BJ (cell line): ENCODE measurements around the gene ROBO4. TPM values are rescaled to one million over a fixed set of nuclear protein-coding genes. Genes with fewer than 3 reads are reported as not detected.

Source experiments
- CTCF ChIA-PET: fragments of 350-600 bp; formaldehyde crosslinking; extraction: SDS; loops from one replicate; lab custom pipeline; 2021; ENCODE audit warnings: antibody characterized with exemption, inconsistent platforms; lab: Yijun Ruan, JAX
- POLR2A ChIA-PET: fragments of 300-600 bp; sonication (Branson Sonifier 250); formaldehyde crosslinking; extraction: SDS; loops from one replicate; lab custom pipeline; 2021; ENCODE audit warnings: antibody characterized with exemption; lab: Charles Lee
- DNase-seq: peaks from one replicate; pipeline ENCODE4 v3.0.0-alpha.2; 2011; ENCODE audit warnings: low read depth
- H3K27me3 ChIP-seq: 2 replicates; pipeline ENCODE4 v1.6.0; 2011; ENCODE audit warnings: low read length; ENCODE audit not compliant: control insufficient read depth, insufficient read depth
- H3K36me3 ChIP-seq: 2 replicates; pipeline ENCODE4 v1.5.1; 2011; ENCODE audit warnings: low read length; ENCODE audit not compliant: control insufficient read depth, insufficient read depth
- H3K4me3 ChIP-seq: 2 replicates; pipeline ENCODE4 v1.5.1; 2011; ENCODE audit warnings: low read depth, mild to moderate bottlenecking, control low read depth, low read length
- CTCF ChIP-seq: IDR thresholded peaks from 2 replicates; pipeline ENCODE4 v1.5.1; 2011; ENCODE audit warnings: low read depth, mild to moderate bottlenecking, control low read depth, inconsistent platforms, low read length, moderate library complexity; ENCODE audit not compliant: insufficient read depth
- polyA plus RNA-seq: library from polyadenylated mRNA; depleted of rRNA; stranded (reverse); fragments of >200 nt; gene quantifications from 2 replicates; pipeline ENCODE4 v1.2.3, GENCODE V29; 2011

ROBO4 gene
- polyA plus RNA-seq, 1 experiment: 0.26 TPM

DNA sequence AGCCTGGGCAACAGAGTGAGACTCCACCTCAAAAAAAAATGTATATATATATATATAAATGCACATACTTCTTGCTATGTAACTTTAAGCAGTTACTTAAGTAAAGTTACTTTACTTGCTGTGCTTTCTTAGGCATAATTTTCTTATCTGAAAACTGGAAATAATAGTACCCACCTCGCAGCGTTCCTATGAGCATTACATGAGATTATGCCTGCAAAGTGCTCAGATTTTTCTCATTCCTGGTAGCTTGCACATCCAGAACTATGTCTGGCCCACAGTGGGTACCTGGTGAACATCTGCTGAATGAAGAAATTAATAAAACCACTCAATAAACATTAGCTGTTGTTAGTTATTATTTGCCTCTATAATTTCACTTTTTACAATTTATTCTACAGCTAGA is 38.5 kb downstream of the ROBO4 start:
- TF ChIP-seq CTCF: no peak
- no peak for DNase-seq
- ChIA-PET POLR2A (no interaction called here), CTCF (interaction anchor here (1.1 to 3.1 kb wide), 4 partner anchors 8 to 21 kb away, joined by 4 to 11 read pairs (median 6); no protein-coding TSS in a partner anchor)
- Histone ChIP-seq H3K27me3 (peaks cover 30% of the 10 kb centered on the region), H3K36me3 (no peaks in the 10 kb centered on the region), H3K4me3 (no peak overlapping the region)

- ChIA-PET CTCF (interaction anchor here (1.1 to 1.3 kb wide), 3 partner anchors 8 to 23 kb away, joined by 4 to 6 read pairs (median 4); no protein-coding TSS in a partner anchor), POLR2A (no interaction called here)
- Histone ChIP-seq H3K27me3 (peaks cover 58% of the 10 kb centered on the region), H3K4me3 (no peak overlapping the region), H3K36me3 (no peaks in the 10 kb centered on the region)
- TF ChIP-seq CTCF: no peak
- no peak for DNase-seq
These were observed 51.5 kb downstream of the ROBO4 start for GRCh38 chr11:124846070-124846673.

DNA sequence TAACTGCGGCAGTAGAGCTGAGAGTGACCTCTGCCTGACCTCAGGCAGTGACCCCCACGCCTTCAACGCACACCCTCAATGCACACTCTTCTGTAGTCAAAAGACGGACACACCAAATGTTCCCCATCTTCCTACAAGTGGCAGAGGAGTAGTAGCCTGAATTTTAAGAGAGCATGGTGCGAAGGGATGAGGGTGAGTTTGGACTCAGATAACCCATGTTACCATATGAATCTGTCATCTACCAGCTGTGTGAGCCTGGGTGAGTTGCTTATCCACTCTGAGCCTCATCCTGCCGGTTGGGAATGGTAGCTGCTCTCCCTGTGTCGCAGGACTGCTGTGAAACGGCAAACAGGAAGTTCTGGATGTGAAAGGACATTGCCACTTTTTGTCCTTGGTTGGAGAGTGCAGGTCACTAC is 53.0 kb downstream of the ROBO4 start:
- no peak for TF ChIP-seq CTCF
- CTCF ChIA-PET: interaction anchor here (0.8 to 3.4 kb wide), 5 partner anchors 8 to 200 kb away, joined by 3 to 21 read pairs (median 4); partner anchors contain the start of gene ROBO3
- H3K27me3 ChIP-seq: peaks cover 64% of the 10 kb centered on the region
- POLR2A ChIA-PET: no interaction called here
- H3K4me3 ChIP-seq: no peak overlapping the region
- H3K36me3 ChIP-seq: no peaks in the 10 kb centered on the region
- no peak for DNase-seq

DNA sequence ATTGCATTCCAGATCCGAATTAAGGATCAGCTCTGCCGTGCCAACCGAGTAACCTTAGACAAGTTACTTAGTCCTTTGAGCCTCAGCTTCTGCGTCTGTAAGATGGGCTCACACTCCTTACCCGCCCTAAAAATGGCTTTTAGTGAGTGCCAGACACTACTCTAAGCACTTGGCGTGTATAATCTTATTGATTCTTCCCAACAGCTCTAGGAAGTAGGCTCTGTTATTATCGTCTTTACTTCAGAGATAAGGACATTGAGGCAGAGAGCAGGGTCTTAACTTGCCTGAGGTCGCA is 54.1 kb downstream of the ROBO4 start:
- POLR2A ChIA-PET: no interaction called here
- no peak overlapping the region for H3K4me3 ChIP-seq
- TF ChIP-seq CTCF: no peak
- H3K36me3 ChIP-seq: no peaks in the 10 kb centered on the region
- CTCF ChIA-PET: interaction anchor here (1.2 to 3.4 kb wide), 2 partner anchors 23 to 86 kb away, joined by 3 to 21 read pairs; partner anchors contain the start of gene ROBO3
- DNase-seq: no peak
- peaks cover 71% of the 10 kb centered on the region for H3K27me3 ChIP-seq

GRCh38 chr11:124842305-124842704 is 55.4 kb downstream of the ROBO4 start:
- no peak overlapping the region for H3K4me3 ChIP-seq
- peaks cover 69% of the 10 kb centered on the region for H3K27me3 ChIP-seq
- ChIA-PET CTCF (interaction anchor here (0.7 to 3.4 kb wide), 3 partner anchors 24 to 587 kb away, joined by 3 to 21 read pairs (median 3); partner anchors contain the start of gene ROBO3), POLR2A (no interaction called here)
- no peaks in the 10 kb centered on the region for H3K36me3 ChIP-seq
- no peak for DNase-seq
- TF ChIP-seq CTCF: no peak
